GM21367 (cell line): ENCODE measurements around the gene NOD1.
"Not testable (repeated sequence)": the region's sequence is repeated elsewhere in the genome, so short reads cannot be mapped to it uniquely, and the experiment has no call there.

Source experiments
- ATAC-seq: cut with Tn5 transposase; IDR thresholded peaks from one replicate; pipeline ENCODE4 v1.9.1; 2021; ENCODE audit not compliant: unreplicated experiment

Gene NOD1

DNA sequence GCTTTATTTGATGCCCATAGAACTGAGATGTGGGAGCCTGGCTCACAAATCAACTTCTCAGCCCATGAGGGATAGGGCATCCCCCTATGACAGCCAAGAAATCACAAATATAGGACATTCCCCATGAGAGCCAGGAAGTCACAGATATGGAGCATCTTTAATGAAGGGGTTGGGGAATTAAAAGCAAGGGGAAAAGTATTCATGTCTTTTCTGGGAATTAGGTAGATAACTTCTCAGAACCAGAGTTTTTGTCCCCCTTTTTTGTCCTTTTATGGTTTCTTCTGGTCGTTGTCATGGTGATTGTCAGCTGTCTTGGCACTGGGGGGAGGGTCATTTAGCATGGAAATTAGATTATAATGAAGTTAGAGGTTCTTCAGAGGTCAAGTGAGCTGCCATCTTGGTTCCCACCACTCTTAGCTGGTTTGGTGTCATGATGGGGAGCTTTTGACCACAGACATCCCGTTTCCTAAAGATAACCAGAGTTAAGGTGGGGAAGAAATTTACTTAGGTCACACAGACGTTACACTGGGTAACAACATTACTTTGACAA, 56.9 kb downstream of the NOD1 start:
- no peak for ATAC-seq

GRCh38 chr7:30420662-30421061, 57.9 kb downstream of the NOD1 start:
- ATAC-seq, result no peak

DNA sequence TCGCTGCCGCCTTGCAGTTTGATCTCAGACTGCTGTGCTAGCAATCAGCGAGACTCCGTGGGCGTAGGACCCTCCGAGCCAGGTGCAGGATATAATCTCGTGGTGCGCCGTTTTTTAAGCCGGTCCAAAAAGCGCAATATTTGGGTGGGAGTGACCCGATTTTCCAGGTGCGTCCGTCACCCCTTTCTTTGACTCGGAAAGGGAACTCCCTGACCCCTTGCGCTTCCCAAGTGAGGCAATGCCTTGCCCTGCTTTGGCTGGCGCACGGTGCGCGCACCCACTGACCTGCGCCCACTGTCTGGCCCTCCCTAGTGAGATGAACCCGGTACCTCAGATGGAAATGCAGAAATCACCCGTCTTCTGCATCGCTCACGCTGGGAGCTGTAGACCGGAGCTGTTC, 58.5 kb downstream of the NOD1 start:
- ATAC-seq, result not testable (repeated sequence)

GRCh38 chr7:30413864-30414263, 64.7 kb downstream of the NOD1 start:
- no peak for ATAC-seq

DNA sequence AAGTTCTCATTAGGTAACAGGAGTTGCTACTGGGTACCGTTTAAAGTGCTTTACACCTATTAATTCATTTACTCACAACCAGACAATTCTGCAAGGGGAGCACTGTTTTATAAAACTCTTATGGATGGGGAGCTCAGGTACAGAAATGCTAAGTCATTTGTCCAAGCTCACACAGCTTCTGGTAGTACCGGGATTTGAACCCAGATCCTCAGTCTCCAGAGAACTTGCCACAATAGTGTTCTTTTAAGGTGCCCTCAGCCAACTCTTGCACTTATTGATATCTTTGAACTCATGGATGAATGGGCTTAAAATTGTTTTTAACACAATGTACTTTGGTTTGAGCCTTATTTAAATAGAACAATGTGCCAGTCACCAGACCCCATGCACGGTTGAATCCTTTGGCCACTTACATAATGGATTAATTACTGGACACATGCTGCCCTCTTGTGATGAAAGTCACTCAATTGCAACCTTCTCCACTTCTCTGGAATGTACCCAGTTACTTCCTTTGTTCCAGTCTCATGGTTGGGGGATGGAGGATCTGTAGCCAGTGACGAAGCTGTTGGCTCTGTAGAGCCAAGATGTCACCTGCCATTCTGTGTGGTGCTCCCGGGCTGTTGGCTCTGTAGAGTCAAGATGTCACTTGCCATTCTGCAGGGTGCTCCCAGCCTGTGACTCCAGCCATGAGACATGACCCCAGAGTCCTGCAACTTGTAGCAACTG, 65.6 kb downstream of the NOD1 start:
- no peak for ATAC-seq

- ATAC-seq, result no peak
Observed at GRCh38 chr7:30411897-30412296, 66.7 kb downstream of the NOD1 start.

DNA sequence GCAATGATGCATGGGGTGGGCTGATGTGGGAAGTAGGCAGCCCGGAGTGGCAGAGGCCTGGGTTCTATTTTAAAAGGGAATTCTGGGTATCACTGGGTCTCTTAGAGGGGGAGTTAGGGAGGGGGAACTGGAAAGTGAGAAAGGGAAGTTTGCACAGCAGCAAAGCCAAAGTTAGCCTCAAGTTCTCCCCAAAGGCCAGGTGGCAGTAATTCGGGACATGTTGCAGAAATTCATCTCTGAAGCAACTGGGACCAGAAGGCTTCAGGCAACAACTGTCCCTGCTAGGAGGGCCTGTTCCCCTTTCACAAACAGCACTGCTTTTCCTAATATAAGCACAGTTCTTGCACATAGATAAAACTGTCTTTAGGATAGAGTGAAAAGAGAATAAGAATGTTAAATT, 67.4 kb downstream of the NOD1 start:
- no peak for ATAC-seq

DNA sequence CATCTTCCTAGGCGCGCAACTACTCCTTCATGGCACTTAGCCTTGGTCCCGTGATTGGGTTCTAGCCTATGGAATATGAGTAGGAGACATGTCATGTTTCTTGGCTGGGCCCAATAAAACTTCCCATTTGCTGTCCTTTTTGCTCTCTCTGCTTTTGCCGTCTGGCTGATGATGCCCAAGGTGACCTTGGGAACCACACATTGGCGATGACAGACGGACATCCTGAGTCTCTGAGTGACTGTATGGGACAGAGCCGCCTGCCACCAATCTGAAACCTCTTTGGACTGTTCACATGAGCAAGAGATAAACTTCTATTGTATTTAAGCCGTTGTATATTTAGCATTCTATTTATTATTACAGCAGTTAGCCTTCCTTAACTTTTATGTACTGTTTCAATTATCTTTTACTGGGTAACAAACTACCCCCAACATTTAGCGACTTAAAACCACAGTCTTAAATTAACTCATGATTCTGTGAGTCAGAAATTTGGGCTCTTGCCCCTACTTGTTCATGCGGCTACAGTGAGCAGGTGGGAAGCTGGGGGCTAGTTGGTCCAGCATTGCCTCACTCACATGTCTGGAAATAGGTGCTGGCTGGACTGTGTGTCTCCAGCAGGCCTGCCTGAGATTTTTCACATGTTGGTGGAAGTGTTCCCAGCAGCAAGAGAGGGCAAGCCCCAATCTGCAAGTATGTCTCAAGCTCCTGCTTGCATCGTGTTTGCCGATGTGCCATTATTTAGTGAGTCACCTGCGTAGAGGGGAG, 71.7 kb downstream of the NOD1 start:
- no peak for ATAC-seq

DNA sequence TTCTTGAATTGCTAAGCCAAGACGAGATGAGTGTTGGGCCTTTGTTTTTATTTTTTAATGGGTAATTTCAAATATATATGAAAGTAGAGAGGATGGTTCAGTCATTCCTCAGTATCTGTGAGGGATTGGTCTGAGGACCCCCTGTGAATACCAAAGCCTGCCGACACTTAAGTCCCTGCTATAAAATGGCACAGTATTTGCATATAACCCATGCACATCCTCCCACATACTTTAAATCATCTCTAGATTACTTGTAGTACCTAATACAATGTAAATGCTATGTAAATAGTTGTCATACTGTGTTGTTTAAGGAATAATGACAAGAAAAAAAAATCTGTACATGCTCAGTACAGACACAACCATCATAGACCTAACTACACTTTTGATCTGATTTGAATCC, 73.4 kb downstream of the NOD1 start:
- ATAC-seq, result no peak

- ATAC-seq, result no peak
Observed at GRCh38 chr7:30403477-30403876, 75.1 kb downstream of the NOD1 start.

GRCh38 chr7:30396389-30396788, 82.2 kb downstream of the NOD1 start:
- ATAC-seq, result no peak

GRCh38 chr7:30395676-30396075, 82.9 kb downstream of the NOD1 start:
- no peak for ATAC-seq

GRCh38 chr7:30391806-30392205, 86.8 kb downstream of the NOD1 start:
- ATAC-seq, result no peak

- ATAC-seq, result no peak
Observed at GRCh38 chr7:30390736-30391636, 87.6 kb downstream of the NOD1 start.

GRCh38 chr7:30389791-30390190, 88.8 kb downstream of the NOD1 start:
- ATAC-seq, result no peak

DNA sequence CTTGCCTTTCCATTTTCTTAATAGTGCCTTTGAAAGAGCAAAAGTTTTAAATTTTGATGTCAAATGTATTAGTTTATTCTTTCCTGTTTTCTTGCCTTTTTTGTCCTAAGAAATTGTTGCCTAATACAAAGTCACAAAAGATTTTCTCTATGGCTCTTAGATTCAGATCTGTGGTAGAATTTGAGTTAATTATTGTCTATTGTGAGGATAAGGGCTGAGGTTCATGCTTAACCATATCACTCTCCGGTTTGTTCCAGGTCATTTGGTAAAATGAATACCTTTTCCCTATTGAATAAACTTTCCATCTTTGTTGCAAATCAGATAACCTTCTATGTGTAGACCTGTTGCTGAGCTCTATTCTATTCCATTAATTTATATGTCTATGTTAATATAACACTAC, 96.0 kb downstream of the NOD1 start:
- no peak for ATAC-seq

DNA sequence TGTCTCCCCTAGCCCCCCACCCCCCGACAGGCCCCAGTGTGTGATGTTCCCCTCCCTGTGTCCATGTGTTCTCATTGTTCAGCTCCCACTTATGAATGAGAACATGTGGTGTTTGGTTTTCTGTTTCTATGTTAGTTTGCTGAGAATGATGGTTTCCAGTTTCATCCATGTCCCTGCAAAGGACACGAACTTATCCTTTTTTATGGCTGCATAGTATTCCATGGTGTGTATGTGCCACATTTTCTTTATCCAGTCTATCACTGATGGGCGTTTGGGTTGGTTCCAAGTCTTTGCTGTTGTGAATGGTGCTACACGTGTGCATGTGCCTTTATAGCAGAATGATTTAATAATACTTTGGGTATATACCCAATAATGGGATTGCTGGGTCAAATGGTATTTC, 97.8 kb downstream of the NOD1 start:
- not testable (repeated sequence) for ATAC-seq

- no peak for ATAC-seq
Observed at GRCh38 chr7:30380294-30380693, 98.3 kb downstream of the NOD1 start.

GRCh38 chr7:30379741-30380140, 98.8 kb downstream of the NOD1 start:
- ATAC-seq, result no peak

DNA sequence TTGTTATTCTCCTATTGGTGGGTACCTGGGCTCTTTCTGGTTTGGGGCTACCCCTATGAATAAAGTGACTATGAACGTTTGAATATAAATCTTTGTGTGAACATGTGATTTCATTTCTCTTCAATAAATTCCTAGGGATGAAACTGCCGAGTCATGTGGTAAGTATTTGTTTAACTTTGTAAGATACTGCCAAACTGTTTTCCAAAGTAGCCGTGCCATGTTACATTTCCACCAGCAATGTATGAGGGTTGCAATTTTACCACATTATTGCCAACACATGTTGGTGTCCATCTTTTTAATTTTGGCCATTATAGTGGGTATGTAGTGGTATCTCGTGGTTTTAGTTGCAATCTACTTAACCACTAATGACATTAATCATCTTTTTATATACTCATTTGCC, 99.5 kb downstream of the NOD1 start:
- no peak for ATAC-seq

DNA sequence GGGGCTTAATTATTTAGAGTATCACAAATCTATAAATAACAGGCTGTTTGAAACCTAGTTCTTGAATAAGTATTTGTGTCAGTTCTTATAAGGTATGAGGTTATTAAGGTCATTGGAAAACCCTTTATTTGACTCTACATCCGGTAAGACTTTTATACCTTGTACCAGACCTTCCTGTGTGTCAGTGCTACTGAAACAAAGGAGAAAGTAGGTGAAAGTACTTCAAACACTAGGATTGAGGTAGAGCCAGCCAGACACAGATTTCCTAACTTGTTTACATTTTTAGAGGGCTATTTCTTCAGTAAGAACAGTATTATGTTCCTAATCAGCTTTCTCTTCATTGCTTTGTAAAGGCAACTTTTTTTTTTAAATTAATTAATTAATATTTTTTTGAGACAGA, 100.3 kb downstream of the NOD1 start:
- ATAC-seq, result no peak
